Body of pancreas (tissue), 4 donors: ENCODE results near the gene JAKMIP2. TPM values are rescaled to one million over a fixed set of nuclear protein-coding genes. Genes with fewer than 3 reads are reported as not detected.
"Not testable (repeated sequence)": the region's sequence is repeated elsewhere in the genome, so short reads cannot be mapped to it uniquely, and the experiment has no call there.

Experiments used
- ATAC-seq: fragments of 150-250 bp; one replicate; pipeline ENCODE4 v1.9.1; 2016
- DNase-seq, 4 donors: peaks; one replicate each; pipeline ENCODE4 v3.0.0-alpha.2; 2019
- H3K27ac ChIP-seq, 4 donors: fragments of 200-600 bp; sonication (generic); 1 replicate in 3 of 4; 2 replicates in 1 of 4; pipeline versions ENCODE4 v1.5.1 to v1.6.1; 2016 to 2019; ENCODE audit warnings: mild to moderate bottlenecking in 1 of 4, mixed read lengths in 1 of 4, moderate library complexity in 1 of 4
- H3K27me3 ChIP-seq, 2 donors: fragments of 200-600 bp; sonication (generic); one replicate each; pipeline ENCODE4 v1.6.0; 2016; ENCODE audit warnings: mild to moderate bottlenecking in 1 of 2
- H3K36me3 ChIP-seq, 2 donors: fragments of 200-600 bp; sonication (generic); replicated peaks in 1 of 2; 2 replicates each; pipeline ENCODE4 v1.5.1; 2016; ENCODE audit warnings: low read depth in 2 of 2; ENCODE audit not compliant: insufficient read depth in 1 of 2
- H3K4me1 ChIP-seq: fragments of 200-600 bp; sonication (generic); one replicate; pipeline ENCODE4 v1.6.0; 2016
- H3K4me3 ChIP-seq, 2 donors: fragments of 200-600 bp; sonication (generic); 1 replicate in 1 of 2; 2 replicates in 1 of 2; pipeline ENCODE4 v1.5.1; 2016 to 2019
- H3K9me3 ChIP-seq, 3 donors: fragments of 200-600 bp; sonication (generic); 1 replicate in 2 of 3; 2 replicates in 1 of 3; pipeline ENCODE4 v1.5.1; 2016
- CTCF ChIP-seq, 7 experiments: fragments of 450-650 bp in 4 of 7; fragments of 200-600 bp in 3 of 7; sonication (generic) in 3 of 7; IDR thresholded peaks; one replicate each; pipeline ENCODE4 v1.5.1; 2016 to 2019; ENCODE audit warnings: antibody characterized with exemption in 7 of 7
- POLR2A ChIP-seq, 3 donors: fragments of 450-650 bp; IDR thresholded peaks; one replicate each; pipeline ENCODE4 v1.6.1; 2016; ENCODE audit warnings: antibody characterized with exemption in 3 of 3, mild to moderate bottlenecking in 2 of 3
- WGBS, 2 donors: methylation state at CpG; one replicate each; pipeline ENCODE4 v1.1.5; 2017; 5-methylcytosine and 5-hydroxymethylcytosine counted together
- intact Hi-C: fragments of 100-400 bp; cut with DNase I; formaldehyde crosslinking; loops from one replicate; pipeline ENCODE4 v1.15.1; 2023
- total RNA-seq, 2 donors: library from RNA; depleted of rRNA; stranded (reverse); fragments of >200 nt; gene quantifications; one replicate each; pipeline ENCODE4 v1.1.0, GENCODE V29; 2016

Gene JAKMIP2
- total RNA-seq, 2 donors from 2014 or later = 0.78 to 1.3 TPM

- Histone ChIP-seq H3K4me3 (no peak overlapping the region), H3K36me3 (peaks cover 0 to 10% of the 10 kb centered on the region in 2 donors), H3K27ac (peak overlapping the region in 3 of 4 donors; percentile 14 to 83 (median 58)), H3K9me3 (peaks cover 0 to 6% (median 0%) of the 10 kb centered on the region in 3 donors), H3K27me3 (no peaks in the 10 kb centered on the region), H3K4me1 (peaks cover 33% of the 10 kb centered on the region)
- peak; percentile 53 to 66 (median 56) for DNase-seq
- peak; percentile 12 for ATAC-seq
- 14 to 26% methylated on average over 4 of the region's 4 CpGs for WGBS, 2 donors
- TF ChIP-seq CTCF (IDR thresholded peaks at IDR 0.05) (peak; percentile 49 to 94 (median 88)), POLR2A (IDR thresholded peaks at IDR 0.05) (no peak)
- intact Hi-C loops = no loop called here
Measured at GRCh38 chr5:147822686-147823491, 40.4 kb upstream of the JAKMIP2 start.

DNA sequence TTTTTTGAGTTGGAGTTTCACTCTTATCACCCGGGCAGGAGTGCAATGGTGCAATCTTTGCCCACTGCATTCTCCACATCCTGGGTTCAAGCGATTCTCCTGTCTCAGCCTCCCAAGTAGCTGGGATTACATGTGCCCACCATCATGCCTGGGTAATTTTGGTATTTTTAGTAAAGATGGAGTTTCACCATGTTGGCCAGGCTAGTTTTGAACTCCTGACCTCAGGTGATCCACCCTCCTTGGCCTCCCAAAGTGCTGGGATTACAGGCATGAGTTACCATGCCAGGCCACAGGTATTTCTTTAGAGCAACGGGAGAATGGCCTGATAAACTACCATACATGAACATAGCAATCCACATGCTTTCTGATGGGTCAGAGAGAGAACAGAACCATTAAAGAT, 39.7 kb upstream of the JAKMIP2 start:
- ATAC-seq = peak; percentile 4
- WGBS, 2 donors = 35 to 57% methylated on average over 3 of the region's 3 CpGs
- intact Hi-C loops, H3K36me3 ChIP-seq, H3K27me3 ChIP-seq, H3K9me3 ChIP-seq, DNase-seq, H3K4me3 ChIP-seq: not testable (repeated sequence)
- Histone ChIP-seq H3K4me1 (peaks cover 33% of the 10 kb centered on the region), H3K27ac (peak overlapping the region in 3 of 4 donors; percentile 14 to 83 (median 58))
- peak in 2 of 3 donors; percentile 70 to 71 for TF ChIP-seq POLR2A (IDR thresholded peaks at IDR 0.05)

- H3K4me3 ChIP-seq = no peak overlapping the region
- peak; percentile 28 to 71 (median 65) for TF ChIP-seq POLR2A (IDR thresholded peaks at IDR 0.05)
- no peak for TF ChIP-seq CTCF (IDR thresholded peaks at IDR 0.05)
- 47% methylated on average over 5 of the region's 5 CpGs for WGBS, 2 donors
- peaks cover 0 to 6% (median 0%) of the 10 kb centered on the region in 3 donors for H3K9me3 ChIP-seq
- H3K27me3 ChIP-seq = no peaks in the 10 kb centered on the region
- peaks cover 33% of the 10 kb centered on the region for H3K4me1 ChIP-seq
- intact Hi-C loops = no loop called here
- ATAC-seq (peak; percentile 22), DNase-seq (peak; percentile 41 to 68 (median 50))
- peaks cover 0 to 10% of the 10 kb centered on the region in 2 donors for H3K36me3 ChIP-seq
- H3K27ac ChIP-seq = peak overlapping the region in 3 of 4 donors; percentile 14 to 83 (median 58)
Measured at GRCh38 chr5:147821766-147822165, 39.2 kb upstream of the JAKMIP2 start.

- TF ChIP-seq CTCF (IDR thresholded peaks at IDR 0.05) (no peak), POLR2A (IDR thresholded peaks at IDR 0.05) (peak in 2 of 3 donors; percentile 22 to 58)
- Histone ChIP-seq H3K4me1 (peaks cover 19% of the 10 kb centered on the region), H3K9me3 (no peaks in the 10 kb centered on the region), H3K27me3 (no peaks in the 10 kb centered on the region), H3K4me3 (no peak overlapping the region), H3K36me3 (peaks cover 0 to 8% of the 10 kb centered on the region in 2 donors), H3K27ac (peak overlapping the region in 2 of 4 donors; percentile 43 to 61)
- WGBS, 2 donors = 22 to 29% methylated on average over 1 of the region's 1 CpG
- DNase-seq = no peak
- intact Hi-C loops = no loop called here
- ATAC-seq = peak; percentile 3
Measured at GRCh38 chr5:147819261-147819770, 36.8 kb upstream of the JAKMIP2 start.

GRCh38 chr5:147818290-147818689, 35.8 kb upstream of the JAKMIP2 start:
- Histone ChIP-seq H3K4me1 (peaks cover 9% of the 10 kb centered on the region), H3K27ac (peak overlapping the region in 1 of 4 donors; percentile 61), H3K36me3 (no peaks in the 10 kb centered on the region), H3K9me3 (no peaks in the 10 kb centered on the region), H3K4me3 (no peak overlapping the region), H3K27me3 (no peaks in the 10 kb centered on the region)
- peak in 1 of 3 donors; percentile 64 for TF ChIP-seq POLR2A (IDR thresholded peaks at IDR 0.05)
- no peak for TF ChIP-seq CTCF (IDR thresholded peaks at IDR 0.05)
- ATAC-seq (peak; percentile 10), DNase-seq (no peak)
- intact Hi-C loops = no loop called here
- WGBS, 2 donors = 35 to 48% methylated on average over 1 of the region's 1 CpG
